ENCODE data around the gene AADACL4.
"Not testable (repeated sequence)": the region's sequence is repeated elsewhere in the genome, so short reads cannot be mapped to it uniquely, and the experiment has no call there.

Gene AADACL4

DNA sequence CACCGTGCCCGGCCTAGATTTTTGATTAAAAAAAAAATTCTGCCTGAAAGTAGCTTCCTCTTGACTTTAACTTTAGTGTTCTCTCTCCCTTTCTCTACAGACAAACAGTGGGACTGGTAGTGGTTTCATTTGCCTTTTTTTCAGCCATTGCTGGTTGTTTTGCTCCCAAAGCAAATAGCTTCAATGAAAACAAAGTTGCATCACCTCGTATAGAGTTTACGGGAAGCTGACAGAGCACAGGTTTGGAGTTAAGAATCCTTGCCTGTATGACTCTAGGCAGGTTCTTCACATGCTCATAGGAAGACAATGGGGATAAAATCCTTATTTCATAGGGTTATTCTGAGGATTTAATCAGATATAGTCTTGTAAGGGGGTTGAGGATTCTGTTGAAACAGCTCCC, 21.6 kb downstream of the AADACL4 start:
- no peak for DNase-seq
- in situ Hi-C loops (cut with HindIII; ENCODE audit: low pct_ligation_motif_present, low sequenced_read_pairs): no loop called here
- TF ChIP-seq, protein P1, sequence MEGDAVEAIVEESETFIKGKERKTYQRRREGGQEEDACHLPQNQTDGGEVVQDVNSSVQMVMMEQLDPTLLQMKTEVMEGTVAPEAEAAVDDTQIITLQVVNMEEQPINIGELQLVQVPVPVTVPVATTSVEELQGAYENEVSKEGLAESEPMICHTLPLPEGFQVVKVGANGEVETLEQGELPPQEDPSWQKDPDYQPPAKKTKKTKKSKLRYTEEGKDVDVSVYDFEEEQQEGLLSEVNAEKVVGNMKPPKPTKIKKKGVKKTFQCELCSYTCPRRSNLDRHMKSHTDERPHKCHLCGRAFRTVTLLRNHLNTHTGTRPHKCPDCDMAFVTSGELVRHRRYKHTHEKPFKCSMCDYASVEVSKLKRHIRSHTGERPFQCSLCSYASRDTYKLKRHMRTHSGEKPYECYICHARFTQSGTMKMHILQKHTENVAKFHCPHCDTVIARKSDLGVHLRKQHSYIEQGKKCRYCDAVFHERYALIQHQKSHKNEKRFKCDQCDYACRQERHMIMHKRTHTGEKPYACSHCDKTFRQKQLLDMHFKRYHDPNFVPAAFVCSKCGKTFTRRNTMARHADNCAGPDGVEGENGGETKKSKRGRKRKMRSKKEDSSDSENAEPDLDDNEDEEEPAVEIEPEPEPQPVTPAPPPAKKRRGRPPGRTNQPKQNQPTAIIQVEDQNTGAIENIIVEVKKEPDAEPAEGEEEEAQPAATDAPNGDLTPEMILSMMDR (IDR thresholded peaks at IDR 0.05; ENCODE audit: low read depth, low read length, missing control alignments): no peak
- Histone ChIP-seq H3K4me3 (ENCODE audit: low read depth, low read length) (no peak overlapping the region), H3K36me3 (replicated peaks) (no peaks in the 10 kb centered on the region), H3K27me3 (replicated peaks) (no peaks in the 10 kb centered on the region), H3K27ac (no peak overlapping the region)

DNA sequence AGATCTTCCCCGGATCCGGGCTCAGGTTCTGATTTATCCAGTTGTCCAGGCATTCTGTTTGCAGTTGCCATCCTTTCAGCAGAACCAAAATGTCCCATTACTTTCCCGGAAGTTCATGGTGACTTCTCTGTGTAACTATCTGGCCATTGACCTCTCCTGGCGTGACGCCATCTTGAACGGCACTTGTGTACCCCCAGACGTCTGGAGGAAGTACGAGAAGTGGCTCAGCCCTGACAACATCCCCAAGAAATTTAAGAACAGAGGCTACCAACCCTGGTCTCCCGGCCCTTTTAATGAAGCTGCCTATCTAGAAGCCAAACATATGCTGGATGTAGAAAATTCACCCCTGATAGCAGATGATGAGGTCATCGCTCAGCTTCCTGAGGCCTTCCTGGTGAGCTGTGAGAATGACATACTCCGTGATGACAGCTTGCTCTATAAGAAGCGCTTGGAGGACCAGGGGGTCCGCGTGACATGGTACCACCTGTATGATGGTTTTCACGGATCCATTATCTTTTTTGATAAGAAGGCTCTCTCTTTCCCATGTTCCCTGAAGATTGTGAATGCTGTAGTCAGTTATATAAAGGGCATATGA, 22.4 kb downstream of the AADACL4 start:
- H3K27me3 ChIP-seq (replicated peaks): no peaks in the 10 kb centered on the region
- H3K4me3 ChIP-seq (ENCODE audit: low read depth, low read length): no peak overlapping the region
- no peak overlapping the region for H3K27ac ChIP-seq
- peak; percentile 55 for DNase-seq
- TF ChIP-seq, protein P1 (IDR thresholded peaks at IDR 0.05; ENCODE audit: low read depth, low read length, missing control alignments): no peak
- in situ Hi-C loops (cut with HindIII; ENCODE audit: low pct_ligation_motif_present, low sequenced_read_pairs): no loop called here
- H3K36me3 ChIP-seq (replicated peaks): no peaks in the 10 kb centered on the region

DNA sequence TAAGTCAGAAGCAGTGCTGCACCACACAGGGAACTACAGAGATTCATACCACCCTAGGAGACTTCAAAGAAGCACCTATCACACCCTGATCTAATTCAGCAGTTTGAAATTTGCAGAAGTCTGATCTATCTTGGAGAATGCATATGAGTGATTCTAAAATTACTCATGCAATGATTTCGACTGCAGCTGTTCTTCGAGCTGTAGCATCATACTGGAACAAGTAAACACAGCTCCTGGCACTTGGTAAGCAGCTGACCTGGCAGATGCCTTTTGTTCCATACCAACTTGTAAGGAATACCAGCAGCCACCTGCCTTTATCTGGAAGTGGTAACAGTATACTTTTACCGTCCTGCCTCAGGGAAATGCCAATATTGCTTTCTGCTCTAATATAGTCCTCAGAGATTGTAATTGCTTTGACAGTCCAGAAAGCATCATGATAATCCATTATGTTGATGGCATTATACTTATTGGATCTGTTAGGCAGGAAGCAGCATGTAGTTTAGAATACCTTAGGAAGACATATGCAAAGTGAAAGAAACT, 25.7 kb downstream of the AADACL4 start:
- Histone ChIP-seq H3K27ac (no peak overlapping the region), H3K36me3 (replicated peaks) (no peaks in the 10 kb centered on the region), H3K27me3 (replicated peaks) (no peaks in the 10 kb centered on the region), H3K4me3 (ENCODE audit: low read depth, low read length) (no peak overlapping the region)
- in situ Hi-C loops (cut with HindIII; ENCODE audit: low pct_ligation_motif_present, low sequenced_read_pairs): no loop called here
- no peak for DNase-seq
- TF ChIP-seq, protein P1 (IDR thresholded peaks at IDR 0.05; ENCODE audit: low read depth, low read length, missing control alignments): no peak

DNA sequence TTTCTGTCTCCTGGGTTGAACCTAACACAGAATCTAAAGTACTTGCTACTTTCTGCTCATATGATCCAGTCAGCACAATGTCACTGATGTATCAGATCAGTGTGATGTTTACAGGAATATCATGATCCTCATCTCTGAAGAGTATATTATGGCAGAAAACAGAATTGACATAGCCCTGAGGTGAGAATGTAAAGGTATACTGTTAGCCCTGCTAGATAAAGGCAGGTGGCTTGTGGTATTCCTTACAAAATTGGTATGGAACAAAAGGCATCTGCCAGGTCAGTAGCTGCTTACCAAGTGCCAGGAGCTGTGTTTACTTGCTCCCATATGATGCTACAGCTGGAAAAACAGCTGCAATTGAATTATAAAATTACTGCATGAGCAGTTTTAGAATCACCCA, 30.5 kb downstream of the AADACL4 start:
- Histone ChIP-seq H3K27me3 (replicated peaks) (no peaks in the 10 kb centered on the region), H3K4me3 (ENCODE audit: low read depth, low read length) (no peak overlapping the region), H3K27ac (no peak overlapping the region), H3K36me3 (replicated peaks) (no peaks in the 10 kb centered on the region)
- in situ Hi-C loops (cut with HindIII; ENCODE audit: low pct_ligation_motif_present, low sequenced_read_pairs): no loop called here
- TF ChIP-seq, protein P1 (IDR thresholded peaks at IDR 0.05; ENCODE audit: low read depth, low read length, missing control alignments): no peak
- no peak for DNase-seq

DNA sequence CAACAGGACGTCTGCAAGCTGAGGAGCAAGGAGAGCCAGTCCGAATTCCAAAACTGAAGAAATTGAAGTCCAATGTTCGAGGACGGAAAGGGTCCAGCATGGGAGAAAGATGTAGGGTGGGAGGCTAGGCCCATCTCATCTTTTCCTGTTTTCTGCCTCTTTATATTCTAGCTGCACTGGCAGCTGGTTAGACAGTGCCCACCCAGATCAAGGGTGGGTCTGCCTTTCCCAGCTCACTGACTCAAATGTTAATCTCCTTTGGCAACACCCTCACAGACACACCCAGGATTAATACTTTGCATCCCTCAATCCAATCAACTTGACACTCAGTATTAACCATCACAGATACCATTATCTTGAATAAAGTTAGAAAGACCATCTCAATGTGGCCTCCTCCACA, 32.2 kb downstream of the AADACL4 start:
- H3K36me3 ChIP-seq (replicated peaks); H3K27ac ChIP-seq; H3K4me3 ChIP-seq (ENCODE audit: low read depth, low read length); H3K27me3 ChIP-seq (replicated peaks); DNase-seq; in situ Hi-C loops (cut with HindIII; ENCODE audit: low pct_ligation_motif_present, low sequenced_read_pairs): not testable (repeated sequence)

DNA sequence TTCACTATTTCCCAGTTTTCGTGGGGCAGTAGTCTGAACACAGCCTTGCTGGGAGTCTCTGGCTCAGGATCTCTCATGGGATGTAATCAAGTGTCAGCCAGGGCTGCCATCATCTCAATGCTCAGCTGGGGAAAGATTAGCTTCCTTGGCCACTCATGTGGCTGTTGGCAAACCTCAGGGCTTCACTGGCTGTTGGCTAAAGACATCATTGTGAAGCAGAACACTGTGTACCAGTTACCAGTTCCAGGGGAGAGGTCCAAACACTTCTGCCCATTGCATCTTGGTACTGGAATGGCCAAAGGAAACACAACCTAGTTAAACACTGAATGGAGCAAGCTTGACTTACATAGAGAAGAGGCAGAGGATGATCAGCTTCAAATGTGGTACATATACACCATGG, 33.7 kb downstream of the AADACL4 start:
- Histone ChIP-seq H3K4me3 (ENCODE audit: low read depth, low read length) (no peak overlapping the region), H3K36me3 (replicated peaks) (no peaks in the 10 kb centered on the region), H3K27ac (no peak overlapping the region), H3K27me3 (replicated peaks) (no peaks in the 10 kb centered on the region)
- in situ Hi-C loops (cut with HindIII; ENCODE audit: low pct_ligation_motif_present, low sequenced_read_pairs): no loop called here
- TF ChIP-seq, protein P1 (IDR thresholded peaks at IDR 0.05; ENCODE audit: low read depth, low read length, missing control alignments): no peak
- no peak for DNase-seq

Measured in brain microvascular endothelial cell (primary cell).